GM23338 (cell line): ENCODE data around the gene PRKAR1B. TPM values are rescaled to one million over a fixed set of nuclear protein-coding genes. Genes with fewer than 3 reads are reported as not detected.

Experiments
- ATAC-seq: fragments of 200-7000 bp; cut with Tn5 transposase; 3 replicates; pipeline ENCODE4 v1.9.1; 2020
- DNase-seq: peaks from one replicate; pipeline ENCODE4 v3.0.0-alpha.2; 2015; ENCODE audit warnings: low spot score
- H2AFZ ChIP-seq: fragments of 200-600 bp; sonication (generic); 2 replicates; pipeline ENCODE4 v1.8.0; 2016; ENCODE audit warnings: antibody characterized with exemption, mild to moderate bottlenecking, moderate library complexity
- H3F3A ChIP-seq: fragments of 200-600 bp; sonication (generic); replicated peaks from 2 replicates; pipeline ENCODE4 v1.8.0; 2017; ENCODE audit warnings: antibody characterized with exemption, mixed run types, low read depth
- H3K27ac ChIP-seq: fragments of 200-600 bp; sonication (generic); 2 replicates; pipeline ENCODE4 v1.6.1; 2016; ENCODE audit warnings: low read depth
- H3K27me3 ChIP-seq: fragments of 200-600 bp; sonication (generic); 2 replicates; pipeline ENCODE4 v1.8.0; 2016; ENCODE audit warnings: mild to moderate bottlenecking, mixed run types, moderate library complexity; ENCODE audit not compliant: insufficient read depth
- H3K36me3 ChIP-seq: fragments of 200-600 bp; sonication (generic); 2 replicates; pipeline ENCODE4 v1.8.0; 2016; ENCODE audit warnings: mild to moderate bottlenecking; ENCODE audit not compliant: insufficient read depth
- H3K4me1 ChIP-seq: fragments of 200-600 bp; sonication (generic); 2 replicates; pipeline ENCODE4 v1.8.0; 2016; ENCODE audit warnings: mild to moderate bottlenecking, moderate library complexity; ENCODE audit not compliant: insufficient read depth
- H3K4me2 ChIP-seq: fragments of 200-600 bp; sonication (generic); 2 replicates; pipeline ENCODE4 v1.7.1; 2017; ENCODE audit warnings: mixed run types
- H3K4me3 ChIP-seq: fragments of 200-600 bp; sonication (generic); 2 replicates; pipeline ENCODE4 v1.6.1; 2016; ENCODE audit warnings: mixed run types
- H3K79me2 ChIP-seq: fragments of 200-600 bp; sonication (generic); replicated peaks from 2 replicates; pipeline ENCODE4 v1.8.0; 2017; ENCODE audit warnings: mild to moderate bottlenecking; ENCODE audit not compliant: insufficient read depth
- H3K9me2 ChIP-seq: fragments of 200-600 bp; sonication (generic); 2 replicates; pipeline ENCODE4 v1.8.0; 2017; ENCODE audit not compliant: insufficient read depth
- H4K20me1 ChIP-seq: fragments of 200-600 bp; sonication (generic); replicated peaks from 2 replicates; pipeline ENCODE4 v1.8.0; 2017; ENCODE audit warnings: mild to moderate bottlenecking; ENCODE audit not compliant: insufficient read depth
- H3K27ac Mint-ChIP-seq: 2 replicates; pipeline ENCODE4 v1.8.0; 2020; ENCODE audit warnings: inconsistent platforms, mild to moderate bottlenecking, moderate library complexity, mixed read lengths
- H3K27me3 Mint-ChIP-seq: 3 replicates; pipeline ENCODE4 v1.8.0; 2022; ENCODE audit warnings: low read depth, mild to moderate bottlenecking, moderate library complexity, mixed read lengths, inconsistent platforms; ENCODE audit not compliant: insufficient read depth, poor library complexity
- H3K36me3 Mint-ChIP-seq: 3 replicates; pipeline ENCODE4 v1.8.0; 2021; ENCODE audit warnings: low read depth, mild to moderate bottlenecking, inconsistent platforms, moderate library complexity, mixed read lengths
- H3K4me1 Mint-ChIP-seq: 3 replicates; pipeline ENCODE4 v1.8.0; 2020; ENCODE audit warnings: mild to moderate bottlenecking, inconsistent platforms, mixed read lengths
- H3K4me3 Mint-ChIP-seq: 3 replicates; pipeline ENCODE4 v1.8.0; 2021; ENCODE audit warnings: moderate library complexity, mild to moderate bottlenecking, inconsistent platforms, mixed read lengths
- H3K9me3 Mint-ChIP-seq: 3 replicates; pipeline ENCODE4 v1.8.0; 2020; ENCODE audit warnings: moderate library complexity, mild to moderate bottlenecking, inconsistent platforms, mixed read lengths
- CTCF ChIP-seq, 2 experiments: fragments of 200-600 bp in 1 of 2; sonication (generic) in 1 of 2; conservative IDR thresholded peaks; 2 replicates each; pipeline versions ENCODE4 v1.5.1 to v1.6.1; 2016 to 2017; ENCODE audit warnings: antibody characterized with exemption in 2 of 2, low read depth in 2 of 2, mild to moderate bottlenecking in 2 of 2, moderate library complexity in 1 of 2
- ETS1 ChIP-seq: IDR thresholded peaks from 2 replicates; pipeline ENCODE4 v1.6.1; 2016; ENCODE audit warnings: antibody characterized with exemption
- EZH2 ChIP-seq: fragments of 200-600 bp; sonication (generic); IDR thresholded peaks from one replicate; pipeline ENCODE4 v1.8.0; 2017; ENCODE audit warnings: antibody characterized with exemption, mild to moderate bottlenecking, low read depth; ENCODE audit not compliant: unreplicated experiment
- POLR2AphosphoS5 ChIP-seq: IDR thresholded peaks from 2 replicates; pipeline ENCODE4 v1.6.1; 2016; ENCODE audit warnings: antibody characterized with exemption, low read depth
- REST ChIP-seq: IDR thresholded peaks from one replicate; pipeline ENCODE4 v1.6.1; 2018; ENCODE audit warnings: antibody characterized with exemption; ENCODE audit not compliant: unreplicated experiment
- ZNF462 ChIP-seq: fragments of 250-450 bp; sonication (Bioruptor Pico); IDR thresholded peaks from 2 replicates; pipeline ENCODE4 v1.5.0; 2020; ENCODE audit warnings: mild to moderate bottlenecking, moderate library complexity
- polyA plus RNA-seq: library from polyadenylated mRNA; unstranded; fragments of >200 nt; fragmentation: Nextera tagmentation; extraction: Ambion mirVana; gene quantifications from 2 replicates; pipeline ENCODE4 v1.2.1, GENCODE V29; 2016
- total RNA-seq: library from RNA; depleted of rRNA; stranded (reverse); fragments of >200 nt; shearing (Covaris generic); gene quantifications from 2 replicates; pipeline ENCODE4 v1.2.3, GENCODE V29; 2014

The PRKAR1B gene
- total and polyA plus RNA-seq, 2 experiments from 2014 or later: 35.7 to 36.7 TPM

- H3K27me3 Mint-ChIP-seq: peaks cover 3% of the 10 kb centered on the region
- no peaks in the 10 kb centered on the region for H3F3A ChIP-seq
- H3K4me3 Mint-ChIP-seq: no peak overlapping the region
- ATAC-seq (no peak), DNase-seq (no peak)
- no peaks in the 10 kb centered on the region; the same call in 1 of the 2 replicates for H4K20me1 ChIP-seq
- H3K4me1 Mint-ChIP-seq: peaks cover 17% of the 10 kb centered on the region
- H3K27ac Mint-ChIP-seq: no peak overlapping the region
- no peaks in the 10 kb centered on the region for H3K9me2 ChIP-seq
- no peaks in the 10 kb centered on the region; the same call in 2 of the 3 replicates for H3K9me3 Mint-ChIP-seq
- H3K36me3 ChIP-seq: no peaks in the 10 kb centered on the region
- no peak overlapping the region for H3K4me2 ChIP-seq
- H3K79me2 ChIP-seq: peaks cover 15% of the 10 kb centered on the region
- no peak overlapping the region for H2AFZ ChIP-seq
- TF ChIP-seq EZH2 (no peak), POLR2AphosphoS5 (no peak)
- H3K4me1 ChIP-seq: peaks cover 4% of the 10 kb centered on the region
- no peak overlapping the region for H3K27ac ChIP-seq
- no peak overlapping the region for H3K4me3 ChIP-seq
- peaks cover 52% of the 10 kb centered on the region for H3K36me3 Mint-ChIP-seq
- no peaks in the 10 kb centered on the region for H3K27me3 ChIP-seq
Observed at GRCh38 chr7:508461-509170, 218.5 kb downstream of the PRKAR1B start.

- H4K20me1 ChIP-seq: no peaks in the 10 kb centered on the region; the same call in 1 of the 2 replicates
- H2AFZ ChIP-seq: no peak overlapping the region
- ATAC-seq: no peak
- no peak overlapping the region for H3K4me2 ChIP-seq
- no peaks in the 10 kb centered on the region for H3K9me3 Mint-ChIP-seq
- H3K4me3 Mint-ChIP-seq: no peak overlapping the region
- H3K4me1 ChIP-seq: no peaks in the 10 kb centered on the region
- no peaks in the 10 kb centered on the region for H3K27me3 ChIP-seq
- H3K79me2 ChIP-seq: peaks cover 6% of the 10 kb centered on the region
- H3K27ac Mint-ChIP-seq: no peak overlapping the region
- peaks cover 54% of the 10 kb centered on the region for H3K36me3 Mint-ChIP-seq
- DNase-seq: no peak
- H3K4me3 ChIP-seq: no peak overlapping the region
- no peaks in the 10 kb centered on the region for H3K36me3 ChIP-seq
- no peaks in the 10 kb centered on the region for H3F3A ChIP-seq
- H3K9me2 ChIP-seq: no peaks in the 10 kb centered on the region
- peaks cover 11% of the 10 kb centered on the region; the same call in 2 of the 3 replicates for H3K4me1 Mint-ChIP-seq
- no peak overlapping the region for H3K27ac ChIP-seq
- peaks cover 3% of the 10 kb centered on the region for H3K27me3 Mint-ChIP-seq
- TF ChIP-seq REST: no peak
- no peak for TF ChIP-seq CTCF (conservative IDR thresholded peaks at IDR 0.05; ENCODE audit: low read depth in 2 of 2)
- TF ChIP-seq ETS1: no peak
- TF ChIP-seq POLR2AphosphoS5: no peak
- TF ChIP-seq ZNF462 (CRISPR knock-in tag): no peak
Observed at GRCh38 chr7:507623-508300, 219.3 kb downstream of the PRKAR1B start.
